ENCODE measurements around the gene TTC39B. TPM values are rescaled to one million over a fixed set of nuclear protein-coding genes. Genes with fewer than 3 reads are reported as not detected.

TTC39B gene
- total RNA-seq, 1 donor from 2014 or later = 7.0 TPM

GRCh38 chr9:15116130-15116580, 190.9 kb downstream of the TTC39B start:
- Histone ChIP-seq H3K36me3 (ENCODE audit: insufficient read depth, low read length) (no peaks in the 10 kb centered on the region), H4K20me1 (ENCODE audit: insufficient read depth, low read length) (no peaks in the 10 kb centered on the region), H3K4me1 (ENCODE audit: insufficient read depth, low read length) (no peaks in the 10 kb centered on the region), H3K4me2 (ENCODE audit: low read length) (no peak overlapping the region), H3K9me3 (ENCODE audit: insufficient read depth, low read depth, low read length) (no peaks in the 10 kb centered on the region), H3K79me2 (ENCODE audit: insufficient read depth, low read length) (no peaks in the 10 kb centered on the region), H2AFZ (ENCODE audit: low read depth, low read length) (no peak overlapping the region), H3K4me3 (ENCODE audit: insufficient read depth, low read depth, low read length) (no peak overlapping the region), H3K27ac (ENCODE audit: low read depth, low read length) (no peak overlapping the region), H3K27me3 (ENCODE audit: insufficient read depth, low read length) (peaks cover 5% of the 10 kb centered on the region), H3K9ac (ENCODE audit: low read length) (no peak overlapping the region)
- Mint-ChIP-seq H3K9me3 (ENCODE audit: unreplicated experiment) (no peaks in the 10 kb centered on the region), H3K27me3 (ENCODE audit: low read depth, unreplicated experiment) (peaks cover 2% of the 10 kb centered on the region), H3K4me3 (ENCODE audit: unreplicated experiment) (no peak overlapping the region), H3K36me3 (ENCODE audit: low read depth, unreplicated experiment) (no peaks in the 10 kb centered on the region), H3K4me1 (ENCODE audit: low read depth, unreplicated experiment) (no peaks in the 10 kb centered on the region), H3K27ac (ENCODE audit: unreplicated experiment) (no peak overlapping the region)
- TF ChIP-seq CTCF (IDR thresholded peaks at IDR 0.05; ENCODE audit: insufficient read depth, low read depth, low read length) (no peak), EZH2 (IDR thresholded peaks at IDR 0.05; ENCODE audit: insufficient read depth, low read length) (no peak)
- FAIRE-seq (no peak), DNase-seq (ENCODE audit: low read depth) (no peak)

GRCh38 chr9:15115702-15116101, 191.3 kb downstream of the TTC39B start:
- Histone ChIP-seq H4K20me1 (ENCODE audit: insufficient read depth, low read length) (no peaks in the 10 kb centered on the region), H2AFZ (ENCODE audit: low read depth, low read length) (no peak overlapping the region), H3K9me3 (ENCODE audit: insufficient read depth, low read depth, low read length) (no peaks in the 10 kb centered on the region), H3K4me1 (ENCODE audit: insufficient read depth, low read length) (no peaks in the 10 kb centered on the region), H3K79me2 (ENCODE audit: insufficient read depth, low read length) (no peaks in the 10 kb centered on the region), H3K4me2 (ENCODE audit: low read length) (no peak overlapping the region), H3K27me3 (ENCODE audit: insufficient read depth, low read length) (peaks cover 5% of the 10 kb centered on the region), H3K4me3 (ENCODE audit: insufficient read depth, low read depth, low read length) (no peak overlapping the region), H3K36me3 (ENCODE audit: insufficient read depth, low read length) (no peaks in the 10 kb centered on the region), H3K9ac (ENCODE audit: low read length) (no peak overlapping the region), H3K27ac (ENCODE audit: low read depth, low read length) (no peak overlapping the region)
- Mint-ChIP-seq H3K27me3 (ENCODE audit: low read depth, unreplicated experiment) (peaks cover 2% of the 10 kb centered on the region), H3K4me3 (ENCODE audit: unreplicated experiment) (no peak overlapping the region), H3K4me1 (ENCODE audit: low read depth, unreplicated experiment) (no peaks in the 10 kb centered on the region), H3K27ac (ENCODE audit: unreplicated experiment) (no peak overlapping the region), H3K9me3 (ENCODE audit: unreplicated experiment) (no peaks in the 10 kb centered on the region), H3K36me3 (ENCODE audit: low read depth, unreplicated experiment) (no peaks in the 10 kb centered on the region)
- DNase-seq (ENCODE audit: low read depth) = no peak
- no peak for FAIRE-seq
- TF ChIP-seq CTCF (IDR thresholded peaks at IDR 0.05; ENCODE audit: insufficient read depth, low read depth, low read length) (no peak), EZH2 (IDR thresholded peaks at IDR 0.05; ENCODE audit: insufficient read depth, low read length) (no peak)

- H3K36me3 ChIP-seq (ENCODE audit: insufficient read depth, low read length) = no peaks in the 10 kb centered on the region
- no peaks in the 10 kb centered on the region for H4K20me1 ChIP-seq (ENCODE audit: insufficient read depth, low read length)
Measured at GRCh38 chr9:15115041-15115440, 192.0 kb downstream of the TTC39B start.

More at GRCh38 chr9:15115041-15115440, 192.0 kb downstream of the TTC39B start:
- Mint-ChIP-seq H3K36me3 (ENCODE audit: low read depth, unreplicated experiment) (no peaks in the 10 kb centered on the region), H3K9me3 (ENCODE audit: unreplicated experiment) (no peaks in the 10 kb centered on the region), H3K4me1 (ENCODE audit: low read depth, unreplicated experiment) (no peaks in the 10 kb centered on the region), H3K4me3 (ENCODE audit: unreplicated experiment) (no peak overlapping the region), H3K27ac (ENCODE audit: unreplicated experiment) (no peak overlapping the region), H3K27me3 (ENCODE audit: low read depth, unreplicated experiment) (peaks cover 2% of the 10 kb centered on the region)
- Histone ChIP-seq H2AFZ (ENCODE audit: low read depth, low read length) (no peak overlapping the region), H3K9me3 (ENCODE audit: insufficient read depth, low read depth, low read length) (no peaks in the 10 kb centered on the region), H3K4me2 (ENCODE audit: low read length) (no peak overlapping the region), H3K27ac (ENCODE audit: low read depth, low read length) (no peak overlapping the region), H3K79me2 (ENCODE audit: insufficient read depth, low read length) (no peaks in the 10 kb centered on the region), H3K4me1 (ENCODE audit: insufficient read depth, low read length) (no peaks in the 10 kb centered on the region), H3K9ac (ENCODE audit: low read length) (no peak overlapping the region), H3K27me3 (ENCODE audit: insufficient read depth, low read length) (peaks cover 5% of the 10 kb centered on the region), H3K4me3 (ENCODE audit: insufficient read depth, low read depth, low read length) (no peak overlapping the region)
- FAIRE-seq = no peak
- no peak for DNase-seq (ENCODE audit: low read depth)
- TF ChIP-seq EZH2 (IDR thresholded peaks at IDR 0.05; ENCODE audit: insufficient read depth, low read length) = no peak
- TF ChIP-seq CTCF (IDR thresholded peaks at IDR 0.05; ENCODE audit: insufficient read depth, low read depth, low read length) = no peak
